HG02970 (cell line): ENCODE measurements around the gene LIMA1.
A peak's percentile ranks its signal among the peaks of the same experiment; 100 is the strongest.
"Not testable (repeated sequence)": the region's sequence is repeated elsewhere in the genome, so short reads cannot be mapped to it uniquely, and the experiment has no call there.

Source experiments
- ATAC-seq: cut with Tn5 transposase; IDR thresholded peaks from one replicate; pipeline ENCODE4 v1.9.1; 2021; ENCODE audit warnings: mild to moderate bottlenecking, moderate library complexity, moderate number of reproducible peaks; ENCODE audit not compliant: unreplicated experiment, low FRiP score

The LIMA1 gene

DNA sequence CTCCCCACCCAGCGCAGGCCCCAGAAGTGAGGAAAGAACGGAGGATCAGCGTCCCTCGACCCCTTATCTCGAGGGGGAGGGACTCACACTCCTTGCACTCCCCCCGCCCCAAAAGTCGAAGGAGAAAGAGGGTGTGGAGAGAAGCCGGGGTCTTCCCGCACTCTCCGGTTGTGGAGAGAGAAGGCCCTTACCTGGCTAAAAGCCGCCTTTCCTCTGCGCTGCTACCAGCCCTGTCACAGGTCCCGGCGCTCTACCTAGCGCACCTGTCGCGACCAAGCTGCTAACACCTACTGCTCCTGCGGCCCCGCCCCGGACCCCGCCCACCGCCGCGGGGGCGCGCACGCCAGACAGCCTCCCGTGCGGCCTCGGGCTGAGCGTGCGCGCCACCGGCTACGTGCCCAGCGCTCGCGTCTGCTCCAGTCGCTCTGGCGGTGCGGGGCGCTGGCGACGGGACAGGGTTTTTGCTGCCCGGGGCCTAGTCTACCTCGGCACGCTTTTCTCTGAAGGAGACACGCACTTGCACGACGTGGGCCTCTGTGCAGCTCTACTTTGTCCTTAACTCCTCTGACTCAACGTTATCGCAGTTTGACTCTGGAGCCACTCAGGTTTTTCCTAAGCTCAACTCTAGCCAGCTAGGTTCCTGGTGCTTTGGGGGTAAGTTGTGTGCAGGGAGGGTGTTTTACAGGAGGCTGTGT, at the start of gene LIMA1:
TSS of gene LIMA1 (minus strand) at position 292 of the 695 bp plus-strand sequence. CDS start 34,769 bp downstream, outside the sequence.
- ATAC-seq: peak; percentile 70

DNA sequence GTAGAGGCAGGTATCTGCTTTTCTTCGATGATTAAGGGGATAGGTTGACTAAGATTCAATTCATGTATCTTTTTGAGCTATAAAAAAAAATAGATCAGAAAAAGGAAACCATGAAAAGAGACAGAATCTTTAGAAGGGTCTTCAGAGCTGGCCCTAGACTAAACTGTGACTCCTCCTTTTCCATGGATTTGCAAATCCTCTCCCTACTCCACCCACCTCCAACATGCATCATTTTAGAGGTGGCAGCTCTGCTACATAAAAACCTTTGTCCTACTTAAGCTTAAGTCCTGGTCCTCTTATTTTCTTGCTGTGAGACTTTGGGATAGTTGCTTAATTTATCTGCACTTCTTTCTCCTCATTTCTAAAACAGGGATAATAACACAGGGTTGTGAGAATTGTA, 48.4 kb upstream of the LIMA1 start:
- no peak for ATAC-seq

DNA sequence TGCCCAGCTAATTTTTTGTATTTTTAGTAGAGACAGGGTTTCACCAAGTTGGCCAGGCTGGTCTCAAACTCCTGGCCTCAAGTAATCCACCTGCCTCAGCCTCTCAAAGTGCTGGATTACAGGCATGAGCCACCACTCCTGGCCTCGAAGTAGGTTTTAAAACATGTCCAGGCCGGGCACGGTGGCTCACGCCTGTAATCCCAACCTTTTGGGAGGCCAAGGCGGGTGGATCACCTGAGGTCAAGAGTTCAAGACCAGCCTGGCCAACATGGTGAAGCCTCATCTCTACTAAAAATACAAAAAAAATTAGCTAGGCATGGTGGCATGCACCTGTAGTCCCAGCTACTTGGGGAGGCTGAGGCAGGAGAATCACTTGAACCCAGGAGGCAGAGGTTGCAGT, 45.3 kb upstream of the LIMA1 start:
- ATAC-seq: not testable (repeated sequence)

DNA sequence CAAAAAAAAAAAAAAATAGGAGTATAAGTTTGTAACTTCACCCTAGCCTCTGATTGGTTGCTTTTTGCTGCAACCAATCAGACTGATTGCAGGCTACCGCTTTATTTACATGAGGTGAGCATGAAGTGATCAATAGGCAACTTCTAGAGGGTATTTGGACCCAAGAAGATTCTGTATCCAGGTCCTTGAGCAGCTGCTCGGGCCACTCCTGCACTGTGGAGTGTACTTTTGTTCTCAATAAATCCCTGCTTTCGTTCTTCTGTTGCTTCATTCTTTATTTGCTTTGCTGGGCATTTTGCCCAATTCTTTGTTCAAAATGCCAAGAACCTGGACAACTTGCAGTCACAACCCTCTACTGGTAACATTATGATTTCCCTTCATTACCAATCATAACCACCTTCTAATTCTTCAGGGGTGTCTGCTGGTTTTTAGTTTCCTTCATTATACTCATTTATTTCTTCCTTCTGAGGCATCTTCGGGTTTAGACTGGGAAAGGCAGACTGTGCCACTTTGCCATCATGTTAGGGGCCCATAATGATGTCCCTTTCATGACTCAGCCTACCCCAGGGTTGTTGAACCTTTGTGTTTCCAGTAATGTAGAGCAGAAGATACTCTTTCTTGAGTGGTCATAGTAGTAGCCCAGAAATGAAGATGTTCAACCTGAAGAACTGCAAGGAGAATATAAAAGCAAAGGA, 43.4 kb upstream of the LIMA1 start:
- ATAC-seq: no peak

DNA sequence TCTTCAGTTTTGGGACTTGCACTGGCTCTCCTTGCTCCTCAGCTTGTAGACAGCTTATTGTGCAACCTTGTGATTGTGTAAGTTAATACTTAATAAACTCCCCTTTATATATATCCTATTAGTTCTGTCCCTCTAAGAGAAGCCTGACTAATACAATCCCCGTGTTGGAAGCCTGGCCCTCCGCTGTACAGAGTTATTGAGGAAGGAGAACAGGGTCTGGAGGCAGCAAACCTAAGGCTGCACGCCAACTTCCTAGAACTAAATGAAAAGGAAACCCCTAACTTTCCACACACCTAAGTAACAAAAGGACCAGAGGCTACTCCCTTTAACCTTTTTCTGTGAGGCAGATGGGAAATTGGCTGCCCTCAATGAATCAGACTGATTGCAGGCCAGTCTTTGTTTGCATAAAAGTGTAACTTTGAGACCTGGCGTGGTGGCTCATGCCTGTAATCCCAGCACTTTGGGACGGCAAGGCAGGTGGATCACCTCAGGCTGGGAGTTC, 42.6 kb upstream of the LIMA1 start:
- ATAC-seq: no peak

DNA sequence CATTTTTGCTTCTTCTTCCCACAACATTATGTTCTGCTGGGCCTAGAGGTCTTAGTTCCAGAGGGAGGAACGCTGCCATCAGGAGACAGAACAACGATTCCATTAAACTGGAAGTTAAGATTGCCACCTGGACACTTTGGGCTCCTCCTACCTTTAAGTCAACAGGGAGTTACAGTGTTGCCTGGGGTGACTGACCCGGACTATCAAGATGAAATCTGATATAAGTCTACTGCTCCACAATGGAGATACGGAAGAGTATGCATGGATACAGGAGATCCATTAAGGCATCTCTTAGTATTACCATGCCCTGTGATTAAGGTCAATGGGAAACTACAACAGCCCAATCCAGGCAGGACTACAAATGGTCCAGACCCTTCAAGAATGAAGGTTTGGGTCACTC, 41.5 kb upstream of the LIMA1 start:
- not testable (repeated sequence) for ATAC-seq

DNA sequence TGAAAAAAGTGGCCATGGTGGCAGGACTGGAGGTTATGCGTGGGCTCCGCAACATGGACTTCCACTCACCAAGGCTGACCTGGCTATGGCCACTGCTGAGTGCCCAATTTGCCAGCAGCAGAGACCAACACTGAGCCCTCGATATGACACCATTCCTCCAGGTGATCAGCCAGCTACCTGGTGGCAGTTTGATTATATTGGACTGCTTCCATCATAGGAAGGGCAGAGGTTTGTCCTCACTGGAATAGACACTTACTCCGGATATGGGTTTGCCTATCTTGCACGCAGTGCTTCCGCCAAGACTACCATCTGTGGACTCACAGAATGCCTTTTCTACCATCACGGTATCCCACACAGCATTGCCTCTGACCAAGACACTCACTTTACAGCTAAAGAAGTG, 40.8 kb upstream of the LIMA1 start:
- not testable (repeated sequence) for ATAC-seq

DNA sequence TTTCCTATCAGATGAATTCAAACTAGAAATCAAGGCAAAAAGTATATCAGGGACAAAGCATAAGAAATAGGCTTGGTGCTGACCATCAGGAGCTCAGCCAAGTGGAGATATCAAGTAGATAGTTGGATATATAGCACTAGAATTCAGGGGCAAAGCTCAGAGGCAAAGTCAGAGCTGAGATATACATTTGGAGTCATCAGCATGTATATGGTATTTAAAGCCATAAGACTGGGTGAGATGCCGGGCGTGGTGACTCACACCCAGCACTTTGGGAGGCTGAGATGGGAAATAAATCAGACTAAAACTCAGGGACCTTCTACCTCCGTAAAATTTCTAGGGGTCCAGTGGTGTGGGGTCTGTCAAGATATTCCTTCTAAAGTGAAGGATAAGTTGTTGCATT, 38.9 kb upstream of the LIMA1 start:
- ATAC-seq: no peak

DNA sequence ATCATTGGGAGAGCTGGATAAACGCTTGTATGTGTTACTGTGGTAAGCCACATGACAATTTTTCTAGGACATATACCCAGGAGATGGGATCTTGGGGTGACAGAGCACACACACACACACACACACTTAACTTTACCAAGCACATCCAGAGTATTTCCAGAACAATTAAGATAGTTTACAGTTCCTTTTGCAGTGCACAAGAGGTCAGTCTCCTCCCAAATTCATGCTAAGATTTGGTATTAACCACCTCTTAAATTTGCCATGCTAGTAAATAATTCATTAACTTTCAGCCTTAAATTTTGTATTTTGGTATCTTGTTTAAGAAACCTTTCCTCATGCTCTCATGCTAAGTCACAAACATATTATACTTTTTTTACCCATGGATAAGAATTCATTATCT, 33.9 kb upstream of the LIMA1 start:
- ATAC-seq: no peak

DNA sequence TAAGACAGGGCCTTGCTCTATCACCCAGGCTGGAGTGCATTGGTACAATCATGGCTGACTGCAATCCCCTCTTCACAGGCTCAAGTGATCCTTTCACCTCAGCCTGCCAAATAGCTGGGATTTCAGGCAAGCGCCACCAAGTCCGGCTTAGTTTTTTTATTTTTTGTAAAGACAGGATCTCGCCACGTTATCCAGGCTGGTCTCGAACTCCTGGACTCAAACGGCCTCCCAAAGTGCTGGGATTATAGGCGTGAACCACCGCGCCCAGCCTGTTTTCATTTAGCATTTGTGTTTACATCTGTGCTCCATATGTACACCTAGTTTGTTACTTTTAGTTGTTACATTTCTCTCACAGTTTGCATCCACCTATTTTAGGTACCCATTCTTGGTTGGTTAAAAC, 32.5 kb upstream of the LIMA1 start:
- no peak for ATAC-seq

DNA sequence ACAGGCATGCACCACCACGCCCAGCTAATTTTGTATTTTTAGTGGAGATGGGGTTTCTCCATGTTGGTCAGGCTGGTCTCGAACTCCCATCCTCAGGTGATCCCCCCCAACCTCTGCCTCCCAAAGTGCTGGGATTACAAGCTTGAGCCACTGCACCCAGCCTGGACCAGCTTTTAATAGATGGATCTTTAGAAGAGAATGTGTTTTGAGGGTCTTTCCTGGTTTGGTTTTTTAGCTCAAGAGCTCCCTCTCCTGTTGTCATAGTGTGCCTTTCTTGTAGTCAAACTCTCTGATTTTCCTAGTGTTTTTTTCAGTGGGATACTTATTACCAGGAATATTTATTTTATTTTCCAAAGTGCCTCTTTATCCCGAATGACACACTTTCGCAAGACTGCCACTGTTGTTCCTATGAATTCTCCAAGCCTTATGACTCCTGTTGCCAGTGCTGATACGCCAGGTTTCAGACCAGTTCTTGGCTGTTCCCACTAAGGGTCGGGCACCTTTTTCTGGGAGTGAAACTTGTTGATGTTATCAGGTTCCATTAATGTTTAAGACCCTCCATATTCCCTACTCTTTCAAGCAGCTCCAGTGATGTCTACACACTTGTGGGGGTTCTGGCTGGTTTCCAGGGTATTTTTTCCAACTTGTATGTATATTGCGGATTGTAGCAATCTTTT, 31.5 kb upstream of the LIMA1 start:
- no peak for ATAC-seq

DNA sequence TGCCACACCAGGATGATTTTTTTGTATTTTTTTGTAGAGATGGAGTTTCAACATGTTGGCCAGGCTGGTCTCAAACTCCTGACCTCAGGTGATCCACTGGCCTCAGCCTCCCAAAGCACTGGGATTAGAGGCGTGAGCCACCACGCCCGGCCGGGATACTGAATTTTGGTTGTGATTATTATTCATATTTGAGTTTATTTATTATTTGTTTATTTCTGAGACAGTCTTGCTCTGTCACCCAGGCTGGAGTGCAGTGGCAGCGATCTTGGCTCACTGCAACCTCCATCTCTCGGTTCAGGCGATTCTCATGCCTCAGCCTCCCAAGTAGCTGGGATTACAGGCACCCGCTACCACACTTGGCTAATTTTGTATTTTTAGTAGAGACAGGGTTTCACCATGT, 30.7 kb upstream of the LIMA1 start:
- ATAC-seq: not testable (repeated sequence)

DNA sequence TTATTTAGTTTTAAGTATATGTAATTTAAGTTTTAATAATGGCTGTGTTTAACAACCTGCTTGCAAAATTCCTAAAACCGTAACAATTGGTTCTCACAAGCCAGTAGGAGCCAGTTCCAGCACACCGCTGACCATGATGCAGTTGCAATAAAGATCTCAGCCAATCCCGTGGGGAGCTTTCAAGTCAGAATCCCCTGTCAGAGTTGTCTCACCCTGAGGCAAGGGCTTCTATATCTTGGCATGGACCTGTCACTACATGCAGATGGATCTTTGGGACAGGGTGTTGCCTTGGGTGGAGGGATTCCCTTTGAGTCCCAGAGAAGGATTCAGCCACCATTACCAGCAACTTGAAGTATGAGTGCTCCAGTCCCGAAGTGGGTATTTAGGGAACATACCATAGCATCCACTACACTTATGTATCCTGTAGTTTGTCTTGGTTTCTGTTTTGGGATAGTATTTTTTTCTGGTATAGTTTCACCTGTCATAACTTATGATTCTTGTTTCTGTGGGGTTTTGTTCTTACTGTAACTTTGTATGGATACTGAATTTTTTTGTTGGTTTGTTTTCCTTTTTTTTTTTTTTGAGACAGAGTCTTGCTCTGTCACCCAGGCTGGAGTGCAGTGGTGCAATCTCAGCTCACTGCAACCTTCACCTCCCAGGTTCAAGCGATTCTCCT, 30.1 kb upstream of the LIMA1 start:
- ATAC-seq: no peak

DNA sequence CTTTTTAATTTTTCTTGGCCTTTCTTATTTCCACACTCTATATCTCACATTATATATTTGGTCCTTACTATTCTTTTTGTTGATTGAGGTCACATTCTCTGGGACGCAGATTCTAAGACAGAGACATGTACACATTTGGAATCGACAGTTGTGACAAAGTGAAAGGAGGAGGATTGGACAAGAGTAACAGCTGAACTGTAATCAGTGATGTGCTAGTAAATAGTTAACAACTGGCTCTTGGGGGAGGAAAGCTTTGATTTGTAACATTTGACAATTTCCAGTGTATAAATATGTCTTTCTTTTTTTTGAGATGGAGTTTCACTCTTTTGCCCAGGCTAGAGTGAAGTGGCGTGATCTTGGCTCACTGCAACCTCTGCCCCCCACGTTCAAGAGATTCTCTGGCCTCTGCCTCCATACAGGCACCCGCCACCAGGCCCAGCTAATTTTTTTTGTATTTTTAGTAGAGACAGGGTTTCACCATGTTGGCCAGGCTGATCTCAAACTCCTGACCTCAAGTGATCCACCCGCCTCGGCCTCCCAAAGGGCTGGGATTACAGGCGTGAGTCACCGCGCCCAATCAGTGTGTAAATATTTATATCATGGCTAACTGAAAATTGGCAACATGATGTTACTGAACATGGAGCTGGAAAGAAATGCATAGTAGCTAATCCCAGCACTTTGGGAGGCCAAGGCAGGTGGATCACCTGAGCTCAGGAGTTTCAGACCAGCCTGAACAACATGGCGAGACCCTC, 28.7 kb upstream of the LIMA1 start:
- ATAC-seq: not testable (repeated sequence)

DNA sequence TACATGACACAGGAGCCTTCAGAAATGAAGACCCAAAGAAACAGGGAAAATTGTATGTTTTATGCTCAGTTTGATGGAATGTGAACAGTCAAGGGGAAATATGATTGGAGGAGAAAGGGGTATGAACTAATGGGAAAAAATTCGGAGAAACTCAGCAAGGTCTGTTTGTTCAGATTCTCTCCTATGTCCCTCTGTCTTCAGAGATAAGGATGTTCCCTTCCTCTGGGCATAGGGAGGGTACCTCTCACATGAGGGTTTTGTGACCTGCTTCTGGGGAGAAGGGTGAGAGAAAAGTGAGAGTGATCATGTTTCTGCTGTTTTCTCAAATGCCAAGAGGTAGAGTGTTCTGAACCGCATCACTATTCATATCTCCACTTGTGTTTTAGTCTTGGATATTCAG, 26.6 kb upstream of the LIMA1 start:
- ATAC-seq: no peak

DNA sequence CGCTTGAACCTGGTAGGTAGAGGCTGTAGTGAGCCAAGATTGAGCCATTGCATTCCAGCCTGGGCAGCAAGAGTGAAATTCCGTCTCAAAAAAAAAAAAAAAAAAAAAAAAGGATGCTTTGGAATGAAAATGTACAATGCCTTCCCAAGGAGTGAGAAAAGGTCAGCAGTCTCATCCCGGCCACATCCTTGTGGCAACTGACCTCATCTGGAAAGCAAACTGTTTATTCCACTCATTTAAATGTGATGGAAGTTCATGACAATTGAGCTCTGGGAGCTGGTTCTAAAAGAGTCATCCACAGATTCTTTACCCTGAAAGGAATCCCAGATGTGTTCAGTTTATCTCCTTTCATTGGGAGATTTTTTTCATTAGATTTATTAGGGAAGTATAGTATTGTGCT, 19.4 kb upstream of the LIMA1 start:
- ATAC-seq: no peak

DNA sequence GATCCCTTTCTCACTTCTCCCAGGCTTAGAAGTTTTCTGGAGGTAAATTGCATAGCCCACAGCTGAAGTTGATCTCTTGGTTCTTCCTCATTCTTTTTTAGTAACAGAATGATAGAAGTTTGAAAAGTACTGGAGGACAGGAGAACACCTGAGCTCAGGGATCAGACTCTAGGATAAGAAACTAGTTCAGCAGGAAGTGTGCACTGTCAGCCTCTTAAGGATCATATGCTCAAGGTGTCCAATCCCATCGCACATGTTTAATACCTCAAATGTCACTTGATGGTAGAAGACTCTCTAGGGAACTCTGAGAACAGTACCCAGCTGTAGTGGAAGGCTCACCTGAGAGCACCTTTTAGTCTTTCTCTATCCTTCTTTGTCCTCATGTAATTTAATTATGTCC, 14.7 kb upstream of the LIMA1 start:
- ATAC-seq: no peak

DNA sequence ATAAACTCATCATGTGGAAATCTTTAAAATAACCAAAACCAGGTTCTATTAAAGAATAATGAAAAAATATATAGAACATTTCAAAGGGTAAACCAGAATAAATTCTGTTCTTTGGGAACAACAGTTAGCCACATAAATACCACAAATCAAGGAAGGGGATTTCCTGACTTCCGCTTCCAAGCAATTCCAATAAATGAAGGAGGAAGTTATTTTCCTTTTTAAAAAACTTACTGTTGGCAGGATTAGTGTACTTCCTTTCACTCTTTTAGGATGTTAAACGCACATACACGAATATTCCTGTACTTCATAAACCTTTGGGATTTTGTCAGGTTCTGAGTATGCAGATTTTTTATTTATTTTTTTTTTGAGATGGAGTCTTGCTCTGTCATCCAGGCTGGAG, 13.7 kb upstream of the LIMA1 start:
- ATAC-seq: no peak

DNA sequence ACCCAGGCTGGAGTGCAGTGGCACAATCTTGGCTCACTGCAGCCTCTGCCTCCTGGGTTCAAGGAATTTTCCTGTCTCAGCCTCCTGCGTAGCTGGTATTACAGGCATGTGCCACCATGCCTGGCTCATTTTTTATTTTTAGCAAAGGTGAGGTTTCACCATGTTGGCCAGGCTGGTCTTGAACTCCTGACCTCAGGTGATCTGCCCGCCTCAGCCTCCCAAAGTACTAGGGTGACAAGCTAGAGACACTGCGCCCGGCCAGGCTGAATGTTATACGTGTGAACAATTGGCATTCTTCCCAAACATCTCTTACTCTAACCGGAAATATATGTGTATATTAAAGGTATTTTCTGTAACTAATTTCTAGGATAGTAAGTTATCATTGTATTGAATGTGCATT, 13.2 kb upstream of the LIMA1 start:
- ATAC-seq: no peak

DNA sequence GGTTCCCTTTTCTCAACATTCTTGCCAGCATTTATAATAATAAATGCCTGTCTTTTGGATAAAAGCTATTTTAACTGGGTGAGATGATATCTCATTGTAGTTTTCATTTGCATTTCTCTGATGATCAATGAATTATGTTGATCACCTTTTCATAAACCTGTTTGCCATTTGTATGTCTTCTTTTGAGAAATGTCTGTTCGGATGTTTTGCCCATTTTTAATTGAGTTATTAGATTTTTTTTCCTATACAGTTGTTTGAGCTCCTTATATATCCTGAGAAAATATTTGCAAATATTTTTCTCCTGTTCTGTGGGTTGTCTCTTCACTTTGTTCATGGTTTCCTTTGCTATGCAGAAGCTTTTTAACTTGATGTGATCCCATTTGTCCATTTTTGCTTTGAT, 8.1 kb upstream of the LIMA1 start:
- no peak for ATAC-seq
